Measurements from ENCODE around the gene P2RY2. TPM values are rescaled to one million over a fixed set of nuclear protein-coding genes. Genes with fewer than 3 reads are reported as not detected.

P2RY2 gene
- total and polyA plus RNA-seq, 10 of the 15 experiments (the other 5 are each of a cell fraction or from before 2014, with no cell fraction given) = 0.03 to 0.23 (median 0.17) TPM; not detected in 7

DNA sequence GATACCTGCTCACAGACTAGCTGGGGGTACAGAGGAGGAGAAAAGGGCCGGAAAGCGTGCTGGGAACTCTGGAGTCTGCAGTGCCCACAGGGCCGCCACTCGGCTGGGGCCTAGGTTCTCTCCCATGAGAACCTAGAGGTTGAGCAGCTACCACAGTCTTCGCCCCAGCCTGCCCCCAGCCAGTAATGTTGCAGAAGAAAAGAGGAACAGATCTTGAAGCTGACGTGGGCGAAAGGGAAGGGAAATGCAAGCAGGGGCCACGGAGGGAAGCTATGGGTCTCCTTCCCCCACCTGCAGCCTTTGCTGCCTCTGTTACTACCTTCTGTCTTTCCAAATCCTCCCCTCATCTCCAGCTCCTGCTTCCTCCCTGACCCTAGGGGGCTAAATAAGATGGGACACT, 28.8 kb upstream of the P2RY2 start (continued):
- TF ChIP-seq SP1 (IDR thresholded peaks at IDR 0.05; ENCODE audit: low read depth, low read length) (peak; percentile 81), ZSCAN29 (IDR thresholded peaks at IDR 0.05) (no peak), STAT1 (conservative IDR thresholded peaks at IDR 0.05) (no peak), ATF7 (IDR thresholded peaks at IDR 0.05; ENCODE audit: low read depth) (peak; percentile 28; the same call in 1 of the 2 replicates), CBFB (IDR thresholded peaks at IDR 0.05; ENCODE audit: low read depth) (0 out of 2 replicates have a peak, but pooled peaks have one; percentile 33), EGR1 (IDR thresholded peaks at IDR 0.05; ENCODE audit: borderline replicate concordance in 1 of 2, low read depth in 2 of 2, low read length in 2 of 2) (no peak), MTA3 (IDR thresholded peaks at IDR 0.05; ENCODE audit: borderline replicate concordance, low read length) (no peak), RFX5 (IDR thresholded peaks at IDR 0.05; ENCODE audit: low read depth, low read length) (0 out of 2 replicates have a peak, but pooled peaks have one; percentile 13), ZNF384 (IDR thresholded peaks at IDR 0.05; ENCODE audit: borderline replicate concordance, low read depth, low read length) (no peak), BCL11A (IDR thresholded peaks at IDR 0.05; ENCODE audit: low read depth, low read length) (peak; percentile 86; the same call in 1 of the 2 replicates), SPI1 (IDR thresholded peaks at IDR 0.05; ENCODE audit: borderline replicate concordance, insufficient read depth, low read depth, low read length) (peak; percentile 99), RUNX3 (IDR thresholded peaks at IDR 0.05; ENCODE audit: low read length) (peak; percentile 50), YY1 (IDR thresholded peaks at IDR 0.05; ENCODE audit: low read depth, low read length) (peak; percentile 26; the same call in 1 of the 2 replicates), HCFC1 (IDR thresholded peaks at IDR 0.05; ENCODE audit: low read length) (no peak), HDAC2 (IDR thresholded peaks at IDR 0.05) (no peak), MEF2A (IDR thresholded peaks at IDR 0.05; ENCODE audit: insufficient read depth, low read depth, low read length) (no peak), CEBPB (IDR thresholded peaks at IDR 0.05; ENCODE audit: borderline replicate concordance in 1 of 2, low read depth in 2 of 2, low read length in 2 of 2) (no peak), IKZF1 (conservative IDR thresholded peaks at IDR 0.05) (peak; percentile 85), SUPT20H (IDR thresholded peaks at IDR 0.05; ENCODE audit: borderline replicate concordance, control insufficient read depth, low read depth, low read length) (no peak), NFXL1 (IDR thresholded peaks at IDR 0.05; ENCODE audit: borderline replicate concordance) (no peak), CREB1 (IDR thresholded peaks at IDR 0.05; ENCODE audit: low read depth) (peak; percentile 74), SRF (IDR thresholded peaks at IDR 0.05; ENCODE audit: low read depth in 2 of 2, low read length in 2 of 2) (no peak), NBN (IDR thresholded peaks at IDR 0.05) (peak; percentile 62; the same call in 1 of the 2 replicates), EZH2 (IDR thresholded peaks at IDR 0.05; ENCODE audit: borderline replicate concordance, control insufficient read depth, low read depth, low read length) (no peak), POU2F2 (IDR thresholded peaks at IDR 0.05; ENCODE audit: borderline replicate concordance, low read depth, low read length) (peak; percentile 75; the same call in 2 of the 3 replicates)
- TF ChIP-seq, protein P1, sequence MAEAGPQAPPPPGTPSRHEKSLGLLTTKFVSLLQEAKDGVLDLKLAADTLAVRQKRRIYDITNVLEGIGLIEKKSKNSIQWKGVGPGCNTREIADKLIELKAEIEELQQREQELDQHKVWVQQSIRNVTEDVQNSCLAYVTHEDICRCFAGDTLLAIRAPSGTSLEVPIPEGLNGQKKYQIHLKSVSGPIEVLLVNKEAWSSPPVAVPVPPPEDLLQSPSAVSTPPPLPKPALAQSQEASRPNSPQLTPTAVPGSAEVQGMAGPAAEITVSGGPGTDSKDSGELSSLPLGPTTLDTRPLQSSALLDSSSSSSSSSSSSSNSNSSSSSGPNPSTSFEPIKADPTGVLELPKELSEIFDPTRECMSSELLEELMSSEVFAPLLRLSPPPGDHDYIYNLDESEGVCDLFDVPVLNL (IDR thresholded peaks at IDR 0.05; ENCODE audit: low read depth, low read length) = no peak
- TF ChIP-seq, protein P2, sequence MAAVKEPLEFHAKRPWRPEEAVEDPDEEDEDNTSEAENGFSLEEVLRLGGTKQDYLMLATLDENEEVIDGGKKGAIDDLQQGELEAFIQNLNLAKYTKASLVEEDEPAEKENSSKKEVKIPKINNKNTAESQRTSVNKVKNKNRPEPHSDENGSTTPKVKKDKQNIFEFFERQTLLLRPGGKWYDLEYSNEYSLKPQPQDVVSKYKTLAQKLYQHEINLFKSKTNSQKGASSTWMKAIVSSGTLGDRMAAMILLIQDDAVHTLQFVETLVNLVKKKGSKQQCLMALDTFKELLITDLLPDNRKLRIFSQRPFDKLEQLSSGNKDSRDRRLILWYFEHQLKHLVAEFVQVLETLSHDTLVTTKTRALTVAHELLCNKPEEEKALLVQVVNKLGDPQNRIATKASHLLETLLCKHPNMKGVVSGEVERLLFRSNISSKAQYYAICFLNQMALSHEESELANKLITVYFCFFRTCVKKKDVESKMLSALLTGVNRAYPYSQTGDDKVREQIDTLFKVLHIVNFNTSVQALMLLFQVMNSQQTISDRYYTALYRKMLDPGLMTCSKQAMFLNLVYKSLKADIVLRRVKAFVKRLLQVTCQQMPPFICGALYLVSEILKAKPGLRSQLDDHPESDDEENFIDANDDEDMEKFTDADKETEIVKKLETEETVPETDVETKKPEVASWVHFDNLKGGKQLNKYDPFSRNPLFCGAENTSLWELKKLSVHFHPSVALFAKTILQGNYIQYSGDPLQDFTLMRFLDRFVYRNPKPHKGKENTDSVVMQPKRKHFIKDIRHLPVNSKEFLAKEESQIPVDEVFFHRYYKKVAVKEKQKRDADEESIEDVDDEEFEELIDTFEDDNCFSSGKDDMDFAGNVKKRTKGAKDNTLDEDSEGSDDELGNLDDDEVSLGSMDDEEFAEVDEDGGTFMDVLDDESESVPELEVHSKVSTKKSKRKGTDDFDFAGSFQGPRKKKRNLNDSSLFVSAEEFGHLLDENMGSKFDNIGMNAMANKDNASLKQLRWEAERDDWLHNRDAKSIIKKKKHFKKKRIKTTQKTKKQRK (IDR thresholded peaks at IDR 0.05; ENCODE audit: low read depth, low read length) = no peak

All from GM12878 (cell line).